GM12874 (cell line): ENCODE measurements around the gene ADAMTS17.

ENCODE experiments used
- CTCF ChIP-seq: IDR thresholded peaks from 2 replicates; pipeline ENCODE4 v1.5.1; 2011; ENCODE audit warnings: low read depth, mild to moderate bottlenecking, control low read depth, low read length, moderate library complexity; ENCODE audit not compliant: insufficient read depth

The ADAMTS17 gene

GRCh38 chr15:100252359-100252758, 89.4 kb downstream of the ADAMTS17 start:
- TF ChIP-seq CTCF: no peak

GRCh38 chr15:100250176-100250800, 91.5 kb downstream of the ADAMTS17 start:
- no peak for TF ChIP-seq CTCF

- no peak for TF ChIP-seq CTCF
Measured at GRCh38 chr15:100249096-100249815, 92.5 kb downstream of the ADAMTS17 start.

- TF ChIP-seq CTCF: no peak
Measured at GRCh38 chr15:100248236-100248635, 93.5 kb downstream of the ADAMTS17 start.

- no peak for TF ChIP-seq CTCF
Measured at GRCh38 chr15:100247228-100248225, 94.2 kb downstream of the ADAMTS17 start.

- no peak for TF ChIP-seq CTCF
Measured at GRCh38 chr15:100245855-100246254, 95.9 kb downstream of the ADAMTS17 start.

GRCh38 chr15:100245487-100245820, 96.3 kb downstream of the ADAMTS17 start:
- no peak for TF ChIP-seq CTCF
